GM12865 (cell line): Measurements from ENCODE around the gene ZCCHC17.

Source experiments
- DNase-seq: peaks from one replicate; pipeline ENCODE4 v3.0.0; 2010; ENCODE audit warnings: low read depth
- H3K4me3 ChIP-seq: 2 replicates; pipeline ENCODE4 v1.5.1; 2011; ENCODE audit warnings: mild to moderate bottlenecking, low read depth, low read length, control low read depth
- CTCF ChIP-seq: IDR thresholded peaks from 2 replicates; pipeline ENCODE4 v1.5.1; 2011; ENCODE audit warnings: low read length, control low read depth, low read depth, inconsistent platforms; ENCODE audit not compliant: insufficient read depth; ENCODE audit errors: missing control alignments

ZCCHC17 gene

GRCh38 chr1:31306278-31306677, 9.4 kb downstream of the ZCCHC17 start:
- DNase-seq = no peak
- TF ChIP-seq CTCF = no peak
- H3K4me3 ChIP-seq = no peak overlapping the region

GRCh38 chr1:31308036-31308435, 11.2 kb downstream of the ZCCHC17 start:
- no peak overlapping the region for H3K4me3 ChIP-seq
- no peak for DNase-seq
- TF ChIP-seq CTCF = no peak

- TF ChIP-seq CTCF = no peak
- DNase-seq = no peak
These were observed 13.4 kb downstream of the ZCCHC17 start for GRCh38 chr1:31310198-31310597.

GRCh38 chr1:31315902-31316301, 19.1 kb downstream of the ZCCHC17 start:
- DNase-seq = no peak
- TF ChIP-seq CTCF = no peak
- H3K4me3 ChIP-seq = no peak overlapping the region

More at GRCh38 chr1:31310198-31310597, 13.4 kb downstream of the ZCCHC17 start:
- H3K4me3 ChIP-seq = no peak overlapping the region

- no peak for TF ChIP-seq CTCF
- H3K4me3 ChIP-seq = no peak overlapping the region
- no peak for DNase-seq
These were observed 21.3 kb downstream of the ZCCHC17 start for GRCh38 chr1:31318146-31318545.

GRCh38 chr1:31324093-31324492, 27.3 kb downstream of the ZCCHC17 start:
- H3K4me3 ChIP-seq = no peak overlapping the region
- no peak for DNase-seq

GRCh38 chr1:31324992-31325391, 28.2 kb downstream of the ZCCHC17 start:
- no peak for DNase-seq
- TF ChIP-seq CTCF = no peak
- no peak overlapping the region for H3K4me3 ChIP-seq

More at GRCh38 chr1:31324093-31324492, 27.3 kb downstream of the ZCCHC17 start:
- TF ChIP-seq CTCF = no peak
